Stimulated activated CD4-positive, alpha-beta T cell treated with anti-CD3 and anti-CD28 coated beads, Interleukin-12 subunit alpha, Interleukin-12 subunit beta, amount 100 ng/mL, for 48 hours (primary cell): ENCODE results near the gene NHLRC2.

ENCODE experiments used
- DNase-seq, 3 donors: peaks; one replicate each; pipeline ENCODE4 v3.0.0-alpha.2; 2020; ENCODE audit warnings: low read depth in 2 of 3, low spot score in 1 of 3

The NHLRC2 gene

DNA sequence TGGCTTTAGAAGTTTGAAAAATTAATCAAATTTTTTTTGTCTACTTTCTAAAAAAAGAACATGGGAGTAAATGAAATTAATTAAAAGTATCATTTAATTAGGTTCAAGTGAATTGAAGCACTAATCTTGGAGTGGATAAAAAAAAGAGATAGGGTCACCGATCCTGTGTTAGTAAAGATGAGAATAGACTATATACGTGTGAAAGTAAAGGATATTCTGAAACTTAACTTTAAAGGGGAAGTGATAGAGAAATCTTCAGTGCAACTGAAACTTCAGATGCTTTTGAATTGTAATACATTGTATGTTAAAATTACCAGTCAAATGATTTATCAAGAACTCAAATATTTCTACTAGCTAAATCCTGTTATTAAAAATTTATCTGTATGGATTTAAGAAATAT is 4.8 kb downstream of the NHLRC2 start:
- no peak for DNase-seq

DNA sequence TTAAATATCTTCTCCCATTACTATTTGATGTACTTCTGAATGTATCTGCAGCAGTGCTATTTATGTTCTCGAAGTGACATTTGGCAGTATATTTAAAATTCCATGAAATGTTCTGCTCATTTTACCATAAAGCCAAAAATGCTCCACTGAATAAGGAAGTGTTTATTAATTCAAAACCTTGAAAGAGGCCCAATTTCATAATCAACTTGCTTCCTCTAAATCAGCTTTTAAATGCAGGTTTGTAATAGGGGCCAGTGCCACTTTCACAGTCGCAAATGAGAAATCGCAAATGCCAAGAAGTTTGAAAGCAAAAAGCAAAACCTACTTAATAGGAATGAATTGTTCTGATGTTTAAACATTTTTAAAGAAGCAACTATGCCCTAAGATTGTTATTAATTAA is 11.4 kb downstream of the NHLRC2 start:
- DNase-seq, result no peak

DNA sequence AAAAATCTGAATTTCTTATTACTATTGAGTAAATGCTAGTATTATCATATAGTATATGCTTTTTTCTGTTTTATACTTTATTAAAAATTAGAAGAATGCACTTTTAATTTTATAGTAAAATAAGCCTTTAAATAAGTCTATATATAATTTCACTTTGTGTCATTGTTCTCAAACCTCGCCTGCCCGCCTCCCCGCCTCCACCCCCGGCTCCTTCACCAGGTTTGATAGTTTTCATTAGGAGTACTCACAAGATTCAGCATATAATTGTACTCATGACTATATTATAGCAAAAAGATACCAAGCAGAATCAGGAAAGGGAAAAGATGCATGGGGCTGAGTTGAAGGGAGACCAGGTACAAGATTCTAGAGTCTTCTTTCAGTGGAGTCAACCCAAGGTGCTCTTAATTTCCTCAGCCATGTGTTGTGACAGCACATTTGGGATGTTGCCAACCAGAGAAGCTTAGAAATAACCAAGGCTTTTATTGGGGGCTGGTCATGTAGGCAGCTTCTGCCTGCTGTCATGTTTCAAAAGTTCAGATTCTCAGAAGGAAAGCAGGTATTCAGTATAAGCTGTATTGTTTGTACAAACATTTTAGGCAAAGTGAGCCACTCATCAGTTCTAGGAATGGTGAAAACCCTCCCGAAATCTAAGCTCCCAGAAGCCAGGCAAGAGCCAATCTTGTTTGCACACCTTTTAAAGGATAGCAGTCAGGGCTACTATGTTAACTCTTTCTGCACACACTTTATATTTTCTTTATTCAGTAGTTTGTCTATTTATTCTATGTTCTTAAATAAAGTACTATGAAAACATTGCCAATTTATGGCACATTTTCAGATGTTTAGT is 12.3 kb downstream of the NHLRC2 start:
- DNase-seq, result no peak

DNA sequence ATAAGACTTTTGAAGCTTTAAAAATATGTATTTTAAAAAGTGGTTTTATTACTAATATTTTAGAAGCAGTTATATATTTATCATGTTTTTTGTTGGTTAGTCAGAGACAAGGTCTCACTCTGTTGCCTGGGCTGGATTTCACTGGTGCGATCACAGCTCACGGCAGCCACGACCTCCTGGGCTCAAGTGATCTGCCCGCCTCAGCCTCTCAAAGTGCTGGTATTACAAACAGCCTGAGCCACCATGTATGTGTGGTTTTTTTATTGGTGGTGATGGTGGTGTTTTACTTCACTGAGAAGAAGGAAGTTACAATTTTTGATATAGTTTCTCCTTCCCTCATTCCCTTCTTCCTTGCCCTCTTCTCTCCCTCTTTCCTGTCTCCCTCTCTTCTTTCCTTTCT is 13.4 kb downstream of the NHLRC2 start:
- DNase-seq, result no peak

DNA sequence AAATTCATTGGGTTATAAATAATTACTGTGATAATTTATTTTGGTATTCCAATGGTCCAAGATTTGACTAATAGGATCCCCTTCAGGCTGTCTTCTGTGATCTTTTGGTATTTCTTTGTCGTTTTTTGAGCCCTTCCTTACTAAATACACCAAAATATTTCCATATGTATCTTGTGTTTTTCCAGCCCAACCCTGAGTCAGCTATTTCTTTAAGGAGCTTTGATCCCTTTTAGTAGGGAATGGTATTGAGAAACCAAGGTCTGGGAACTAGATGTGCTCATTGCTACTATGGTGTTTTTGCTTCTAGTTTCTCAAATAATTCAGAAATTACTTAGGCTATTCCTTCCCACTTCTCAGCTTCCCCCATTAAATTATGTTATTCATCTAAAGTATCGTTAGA is 15.3 kb downstream of the NHLRC2 start:
- no peak for DNase-seq

DNA sequence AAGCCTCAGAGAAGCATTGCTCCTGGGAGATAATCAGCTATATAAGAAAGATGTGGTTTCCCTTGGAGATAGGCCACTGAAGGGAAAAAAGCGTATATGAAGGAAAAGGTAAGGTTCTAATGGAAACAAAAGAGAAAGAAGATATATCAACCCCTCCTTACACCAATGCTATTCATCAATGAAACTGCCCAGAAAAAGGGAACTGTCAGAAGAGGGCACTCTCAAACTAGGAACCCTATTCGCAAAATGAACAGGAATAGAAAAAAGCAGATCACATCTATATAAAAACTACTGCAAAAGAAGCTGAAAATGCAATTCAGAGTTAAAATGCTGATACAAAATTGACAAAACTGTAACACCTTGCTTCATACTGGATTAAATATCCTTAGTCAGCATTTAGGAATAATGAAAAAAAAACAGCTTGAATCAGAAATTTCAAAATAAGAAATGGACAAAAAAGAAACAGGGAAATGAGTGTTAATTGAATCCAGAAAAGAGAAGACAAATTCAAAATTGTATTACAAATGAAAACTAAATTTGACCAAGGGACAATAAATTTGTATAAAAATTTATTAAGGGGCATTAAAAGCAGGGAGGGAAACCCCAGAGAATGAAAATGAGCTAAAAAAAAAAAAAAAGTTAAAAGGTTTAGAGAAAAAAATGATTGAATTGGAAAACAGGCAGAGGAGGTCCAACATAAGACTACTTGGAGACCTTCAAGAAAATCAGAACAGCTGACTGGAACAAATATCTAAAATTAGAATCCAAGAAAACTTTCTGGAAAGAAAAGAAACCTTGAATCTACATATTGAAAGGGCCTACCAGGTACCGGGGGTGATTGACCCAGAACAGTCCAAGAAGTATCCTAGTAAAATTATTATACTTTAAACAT is 17.9 kb downstream of the NHLRC2 start:
- no peak for DNase-seq

DNA sequence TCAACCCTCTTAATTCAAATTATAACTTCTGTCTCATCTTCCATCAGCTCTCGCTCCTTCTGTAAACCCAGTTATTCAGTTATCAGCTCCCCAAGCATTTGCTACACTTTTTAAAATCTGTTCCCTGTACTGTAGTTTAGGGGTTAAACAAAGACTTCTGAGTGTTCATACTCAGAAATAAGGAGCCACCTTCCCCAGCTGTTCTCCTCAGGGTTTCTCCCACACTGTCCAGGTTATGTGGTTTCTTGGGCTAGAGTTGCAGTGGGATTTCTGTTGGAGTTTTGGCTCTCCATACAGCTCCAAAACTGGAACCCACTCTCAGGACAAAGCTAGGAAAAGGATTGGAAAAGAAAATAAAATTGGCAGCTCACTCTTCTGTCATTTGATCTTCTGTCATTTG is 20.8 kb downstream of the NHLRC2 start:
- no peak for DNase-seq

DNA sequence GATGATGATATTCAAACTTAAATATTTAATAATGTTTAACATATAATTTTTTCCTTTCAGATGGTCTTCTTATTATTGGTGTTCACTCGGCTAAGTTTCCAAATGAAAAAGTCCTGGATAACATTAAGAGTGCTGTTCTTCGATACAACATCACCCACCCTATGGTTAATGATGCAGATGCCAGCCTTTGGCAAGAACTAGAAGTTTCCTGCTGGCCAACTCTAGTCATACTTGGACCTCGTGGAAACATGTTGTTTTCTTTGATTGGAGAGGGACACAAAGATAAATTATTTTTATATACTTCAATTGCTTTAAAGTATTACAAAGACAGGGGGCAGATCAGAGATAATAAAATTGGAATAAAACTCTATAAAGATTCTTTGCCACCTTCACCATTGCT is 22.0 kb downstream of the NHLRC2 start:
- no peak for DNase-seq

DNA sequence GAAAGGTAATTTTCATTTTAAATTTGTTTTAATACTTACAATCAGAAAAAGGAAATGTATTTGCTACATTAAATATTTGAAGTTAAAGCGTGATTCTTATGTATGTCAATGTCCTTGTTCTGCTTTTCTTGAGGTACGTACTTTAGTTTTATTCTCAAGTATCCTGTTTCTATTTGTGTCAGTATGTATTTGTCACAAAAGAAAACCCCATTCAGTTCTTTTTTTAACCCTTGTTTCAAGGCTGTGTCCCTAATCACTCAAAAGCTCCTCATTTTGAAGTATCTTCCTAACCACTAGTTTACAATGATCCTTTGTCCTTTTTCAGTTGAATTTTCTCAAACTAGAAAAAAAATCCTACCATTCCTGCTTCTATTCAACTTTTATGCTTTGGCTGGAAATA is 25.2 kb downstream of the NHLRC2 start:
- no peak for DNase-seq

DNA sequence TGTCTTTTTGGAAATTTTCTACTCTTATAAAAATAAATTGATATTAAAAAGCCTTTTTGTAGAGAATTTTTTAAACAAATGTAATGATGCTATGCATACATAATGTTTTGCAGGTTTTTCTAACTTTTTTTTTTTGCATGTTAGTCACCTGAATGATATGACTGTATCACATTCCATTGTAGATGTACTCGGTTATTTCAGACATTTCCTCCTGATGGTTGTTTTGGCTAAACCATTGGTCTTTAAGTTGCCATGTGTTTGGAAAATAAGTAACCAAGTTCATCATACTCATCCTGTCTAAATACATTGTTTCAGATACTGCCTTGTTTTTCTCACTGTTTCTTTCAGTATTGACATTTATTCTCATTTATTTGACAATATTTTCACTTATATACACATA is 25.8 kb downstream of the NHLRC2 start:
- no peak for DNase-seq

DNA sequence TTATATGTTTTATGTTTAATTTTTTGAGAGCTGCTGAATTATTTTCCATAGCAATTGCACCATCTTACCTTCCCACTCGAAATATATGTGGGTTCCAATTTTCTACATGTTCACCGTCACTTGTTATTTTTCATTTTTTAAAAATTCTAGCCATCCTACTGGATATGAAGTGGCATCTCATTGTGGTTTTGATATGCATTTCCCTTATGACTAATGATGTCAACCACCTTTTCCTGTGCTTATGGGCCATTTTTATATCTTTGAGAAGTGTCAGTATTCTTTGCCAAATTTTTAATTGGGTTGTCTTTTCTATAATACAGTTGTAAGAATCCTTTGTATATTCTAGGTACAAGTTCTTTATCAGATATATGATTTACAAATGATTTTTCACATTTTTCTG is 27.8 kb downstream of the NHLRC2 start:
- no peak for DNase-seq

DNA sequence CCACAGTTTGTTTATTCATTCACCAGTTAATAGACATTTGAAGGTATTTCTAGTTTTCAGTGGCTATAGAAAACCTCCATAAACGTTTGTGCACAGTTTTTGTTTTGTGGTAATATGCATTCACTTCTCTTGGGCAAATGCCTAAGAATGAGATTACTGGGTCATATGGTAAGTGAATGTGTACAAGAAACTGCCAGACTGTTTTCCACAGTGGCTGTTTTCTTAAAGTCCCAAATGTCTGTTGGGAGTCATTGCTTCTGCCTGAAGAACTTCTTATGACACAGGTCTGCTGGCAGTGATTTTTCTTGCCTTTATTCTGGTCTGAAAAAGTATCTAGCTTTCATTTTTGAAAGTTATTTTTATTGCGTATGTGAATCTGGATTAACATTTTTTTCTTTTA is 35.5 kb downstream of the NHLRC2 start:
- no peak for DNase-seq

DNA sequence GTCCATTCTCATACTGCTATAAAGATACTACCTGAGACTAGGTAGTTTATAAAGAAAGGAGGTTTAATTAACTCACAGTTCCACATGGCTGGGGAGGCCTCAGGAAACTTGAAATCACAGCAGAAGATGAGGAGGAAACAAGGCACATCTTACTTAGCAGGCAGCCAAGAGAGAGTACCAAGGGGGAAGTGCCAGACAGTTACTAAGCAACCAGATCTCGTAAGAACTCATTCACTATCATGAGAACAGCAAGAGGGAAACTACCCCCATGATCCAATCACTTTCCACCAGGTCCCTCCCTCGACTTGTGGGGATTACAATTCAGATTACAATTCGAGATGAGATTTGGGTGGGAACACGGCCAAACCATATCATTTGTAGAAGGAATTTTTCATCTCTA is 36.3 kb downstream of the NHLRC2 start:
- no peak for DNase-seq

DNA sequence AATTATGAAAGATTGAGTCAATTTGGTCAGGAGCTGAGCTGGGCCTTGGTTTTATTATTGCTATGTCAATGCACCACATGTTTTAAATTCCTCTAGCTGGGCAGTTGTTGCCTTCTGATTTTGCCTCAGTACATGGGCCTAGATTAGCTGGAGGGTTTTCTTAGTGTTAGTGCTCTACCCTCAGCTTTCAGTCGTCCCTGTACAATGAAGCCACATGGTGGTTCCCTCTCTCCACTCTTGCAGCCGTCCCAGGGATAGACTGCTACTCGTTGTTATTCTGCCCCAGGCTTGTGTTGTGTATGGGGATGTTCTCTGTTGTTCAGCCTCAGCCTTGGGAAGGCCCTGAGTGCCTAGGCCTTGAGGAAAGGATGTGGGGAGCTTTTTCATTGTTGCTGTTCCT is 37.0 kb downstream of the NHLRC2 start:
- DNase-seq, result no peak

DNA sequence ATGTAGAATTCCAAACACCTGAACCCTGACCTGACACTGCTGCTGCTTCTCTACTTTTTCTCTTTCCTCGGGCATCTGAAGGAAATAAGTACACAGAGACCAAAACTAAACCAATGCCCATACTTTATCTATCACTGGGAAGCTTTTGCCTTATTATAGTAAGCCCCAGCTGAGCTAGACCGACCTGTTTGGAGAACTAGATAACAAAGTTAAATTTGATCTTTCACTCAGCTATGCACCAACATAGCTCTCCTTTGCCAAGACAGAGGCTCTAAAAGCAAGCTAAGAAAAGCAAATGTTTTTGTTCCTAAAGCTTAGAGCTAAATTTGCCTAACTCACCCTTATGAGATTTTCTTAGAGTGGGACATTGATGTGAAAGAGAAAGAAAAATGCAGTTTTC is 39.1 kb downstream of the NHLRC2 start:
- no peak for DNase-seq

DNA sequence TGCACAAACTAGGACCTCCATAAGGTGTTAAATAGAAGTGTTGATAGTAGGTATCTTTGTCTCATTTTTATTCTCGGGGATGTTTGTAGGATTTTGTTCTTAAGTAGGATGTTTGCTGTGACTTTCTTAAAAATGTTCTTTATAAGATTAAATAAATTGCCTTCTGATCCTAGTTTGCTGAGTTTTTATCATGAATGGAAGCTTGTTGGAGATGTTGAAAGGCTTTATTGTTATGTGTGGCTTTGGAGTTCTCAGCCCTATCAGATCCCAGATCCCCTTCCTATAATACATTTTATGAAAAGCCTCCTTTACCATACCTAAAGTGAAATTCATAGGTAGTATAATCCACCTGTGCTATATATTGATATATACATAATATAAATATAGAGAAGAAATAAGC is 40.1 kb downstream of the NHLRC2 start:
- DNase-seq, result no peak

DNA sequence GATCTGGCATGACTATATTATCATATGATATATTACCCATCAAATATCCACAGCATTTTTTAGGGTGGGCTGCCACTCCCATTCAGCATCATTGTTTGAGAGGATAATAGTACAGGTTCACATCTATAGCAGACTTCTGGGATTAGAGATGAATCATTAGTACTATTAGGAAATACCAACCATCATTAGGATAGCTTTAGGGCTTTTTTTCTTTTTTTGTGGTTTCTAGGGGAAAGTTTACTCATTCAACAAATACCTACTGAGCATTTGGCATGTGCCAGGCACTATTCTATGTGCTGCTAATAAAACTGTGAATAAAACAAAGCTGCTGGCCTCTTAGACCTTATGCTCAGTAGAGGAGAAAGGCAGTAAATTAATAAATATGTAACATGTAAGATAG is 40.6 kb downstream of the NHLRC2 start:
- no peak for DNase-seq

DNA sequence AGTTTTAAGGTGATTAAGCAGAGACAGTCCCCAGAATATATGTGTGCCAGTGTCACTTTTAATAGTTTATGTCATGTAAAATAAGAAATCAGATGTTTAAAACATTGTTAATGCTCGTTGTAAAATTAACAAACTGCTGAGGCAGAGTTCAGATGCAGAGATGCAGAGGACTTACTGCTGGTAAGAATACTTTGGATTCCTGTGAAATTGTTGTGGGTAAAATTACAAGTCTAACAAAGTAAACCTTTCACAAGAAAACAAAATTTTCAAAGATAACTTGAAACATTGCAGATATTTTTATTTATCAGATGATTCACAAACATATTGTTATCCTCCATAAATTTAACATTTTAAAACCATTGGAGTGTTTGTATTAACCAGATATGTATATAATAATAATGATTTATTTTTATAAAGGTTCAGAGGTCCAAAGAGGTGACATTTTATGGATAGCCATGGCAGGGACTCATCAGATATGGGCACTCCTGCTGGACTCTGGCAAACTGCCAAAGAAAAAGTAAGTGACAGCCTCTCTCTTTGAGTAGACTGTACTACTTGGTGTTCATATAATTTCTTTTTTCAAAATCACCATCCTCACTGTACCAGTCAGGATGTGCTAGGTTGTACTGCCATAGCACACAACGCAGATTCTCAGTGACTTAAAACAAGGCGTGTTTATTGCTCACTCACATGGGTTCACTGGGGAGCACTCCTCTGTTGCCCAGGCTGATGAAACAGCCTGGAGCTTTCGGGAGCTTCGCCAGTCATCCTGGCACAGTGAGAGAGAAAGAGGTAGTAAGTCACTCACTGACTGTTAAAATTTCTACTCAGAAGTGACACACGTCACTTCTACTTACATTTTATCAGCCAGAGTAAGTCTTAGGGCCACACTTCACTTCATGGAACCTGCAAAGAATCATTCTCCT is 43.5 kb downstream of the NHLRC2 start:
- DNase-seq, result no peak

DNA sequence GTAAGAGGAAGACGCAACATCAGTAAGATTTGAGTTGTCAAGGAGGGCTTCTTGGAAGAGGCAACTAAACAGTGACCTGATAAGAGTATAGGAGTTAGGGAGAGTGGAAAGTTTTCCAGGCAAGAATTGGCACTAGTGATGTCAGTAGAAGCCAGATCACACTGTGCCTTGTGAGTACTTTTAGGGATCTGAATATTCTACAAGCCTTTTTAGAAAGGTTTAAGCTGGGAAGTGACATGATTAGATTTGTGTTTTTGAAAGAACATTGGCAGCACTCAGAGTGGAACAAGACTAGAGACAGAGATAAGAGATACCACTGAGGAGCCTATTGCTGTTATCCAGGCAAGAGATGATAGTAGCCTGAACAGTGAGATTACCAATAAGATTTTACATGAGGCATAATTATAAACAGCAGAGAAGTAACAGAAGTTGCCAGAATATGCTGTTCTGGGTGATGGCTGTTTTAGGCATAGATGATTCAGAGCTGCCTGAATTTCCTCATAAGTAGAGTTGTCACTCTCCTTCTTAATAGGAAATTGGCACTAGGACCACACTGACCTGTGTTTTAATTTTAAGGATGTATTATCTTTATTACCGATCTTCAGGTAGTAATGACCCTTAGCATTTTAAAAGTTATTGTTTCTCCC is 45.6 kb downstream of the NHLRC2 start:
- DNase-seq, result no peak

DNA sequence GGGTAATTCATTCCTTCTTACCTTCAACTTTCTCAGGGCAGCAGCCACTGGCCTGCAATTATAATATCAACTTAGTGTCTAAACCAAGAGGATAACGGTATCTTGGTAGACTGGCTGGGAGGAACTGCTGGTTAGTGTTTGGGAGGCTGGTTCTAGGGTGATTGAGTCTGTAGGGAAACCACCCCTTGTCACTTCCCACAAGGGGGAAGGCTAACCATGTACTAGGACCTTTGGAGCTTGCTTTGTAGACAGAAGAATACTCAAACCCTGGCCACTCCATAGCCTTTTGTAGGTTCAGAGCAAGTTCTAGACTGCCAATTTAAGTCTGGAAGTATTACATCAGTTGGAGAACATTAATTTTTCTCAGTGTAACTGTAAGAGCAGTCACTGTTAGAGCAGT is 51.3 kb downstream of the NHLRC2 start:
- DNase-seq, result no peak

DNA sequence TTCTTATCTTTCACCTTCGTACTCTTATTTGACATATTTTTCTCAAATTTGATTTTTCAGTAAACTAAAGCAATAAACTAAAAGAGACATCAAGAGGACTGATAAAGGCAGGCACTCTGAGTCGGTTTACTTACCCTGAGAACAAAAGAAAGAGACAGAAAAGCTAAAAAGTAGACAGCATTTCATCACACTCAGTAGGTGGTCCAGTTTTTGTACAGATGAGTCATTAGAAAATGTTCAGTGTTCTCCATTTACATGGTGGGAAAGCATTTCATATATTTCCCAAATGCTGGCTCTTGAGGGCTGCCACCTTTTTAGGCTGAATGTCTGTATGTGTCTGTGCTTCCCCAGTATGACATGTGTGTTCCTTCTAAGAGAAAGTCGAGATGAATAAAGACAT is 52.7 kb downstream of the NHLRC2 start:
- DNase-seq, result no peak
